SK-N-MC (cell line): ENCODE data around the gene IFTAP.

Source experiments
- EZH2 ChIP-seq: fragments of 200-600 bp; sonication (generic); IDR thresholded peaks from one replicate; pipeline ENCODE4 v1.6.1; 2017; ENCODE audit warnings: antibody characterized with exemption
- POLR2AphosphoS5 ChIP-seq: IDR thresholded peaks from 2 replicates; pipeline ENCODE4 v1.6.1; 2012; ENCODE audit warnings: mild to moderate bottlenecking, low read depth, low read length, borderline replicate concordance

DNA sequence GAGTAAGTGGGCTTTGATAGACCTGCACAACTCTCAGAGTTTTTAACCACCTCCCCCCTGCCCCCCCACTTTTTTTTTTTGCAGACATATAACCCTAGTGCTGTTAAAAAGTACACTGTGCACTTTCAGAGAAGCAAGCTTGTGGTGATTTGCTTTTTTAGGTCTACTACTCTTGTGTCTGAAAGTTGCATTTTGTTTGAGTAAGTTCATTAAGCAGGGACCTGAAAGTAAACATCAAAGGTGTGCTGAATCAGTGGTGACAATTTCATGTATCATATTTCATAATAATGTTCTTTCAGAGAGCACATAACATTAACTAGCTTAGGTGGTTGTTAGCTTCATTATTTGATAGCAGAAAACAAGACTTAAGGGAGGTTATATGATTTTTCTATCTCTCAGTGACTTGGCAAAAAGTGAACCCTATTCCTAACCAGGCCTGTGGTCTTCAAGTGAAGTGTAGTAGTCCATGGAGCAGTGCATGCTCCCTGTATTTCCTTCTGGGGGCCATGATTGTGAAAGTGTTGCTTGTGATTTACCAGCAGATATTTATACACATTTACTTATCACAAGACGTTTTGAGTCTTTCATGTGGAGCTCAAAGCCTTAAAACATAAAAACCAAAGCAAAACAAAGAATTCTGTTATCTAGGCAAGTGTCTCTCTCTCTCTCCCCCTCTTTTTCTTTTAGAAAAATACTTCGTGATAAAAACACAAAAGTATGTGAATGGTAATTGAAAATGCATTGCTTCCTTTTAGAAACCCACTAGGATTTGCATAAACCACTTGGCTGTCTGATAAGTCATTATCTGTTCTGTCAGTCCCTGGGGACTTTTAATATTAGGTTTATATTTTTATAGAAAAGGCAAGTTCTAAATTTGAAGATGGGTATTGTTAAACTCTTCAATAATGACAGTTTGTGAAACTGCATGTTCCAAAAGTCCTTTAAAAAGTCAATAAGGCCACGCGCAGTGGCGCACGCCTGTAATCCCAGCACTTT is 11.2 kb downstream of the IFTAP start:
- TF ChIP-seq POLR2AphosphoS5 (no peak), EZH2 (no peak)
